ENCODE results near the gene PRRX2. TPM values are rescaled to one million over a fixed set of nuclear protein-coding genes. Genes with fewer than 3 reads are reported as not detected.

The PRRX2 gene
- total and polyA plus RNA-seq, 2 donors (not counting 1 experiment from before 2014, with no cell fraction given) = not detected

DNA sequence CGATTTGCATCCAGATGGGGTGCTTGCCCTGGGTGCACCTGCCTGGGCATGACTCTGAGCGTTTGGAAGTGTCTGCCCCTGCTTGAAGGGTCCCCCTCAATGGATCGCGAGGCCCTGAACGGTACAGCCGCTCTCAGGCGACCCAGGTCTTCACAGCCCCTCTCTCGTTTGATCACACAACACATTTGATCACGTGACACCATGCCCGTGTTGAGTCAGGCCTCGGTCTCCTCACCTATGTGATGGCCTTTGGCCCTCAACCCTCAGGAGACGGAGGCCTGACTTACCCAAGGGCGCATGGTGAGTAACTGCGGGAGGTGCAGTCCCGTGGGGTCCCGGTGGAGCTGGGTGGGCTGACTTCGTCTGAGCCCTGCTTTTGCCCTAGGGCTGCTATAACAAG, 20.5 kb upstream of the PRRX2 start:
- Histone ChIP-seq H3K4me3 (ENCODE audit: control extremely low read depth in 1 of 5, extremely low read depth in 1 of 5, insufficient read depth in 1 of 5, low read depth in 2 of 5, low read length in 4 of 5) (no peak overlapping the region), H3K79me2 (ENCODE audit: control insufficient read depth, insufficient read depth, low read length) (peaks cover 21% of the 10 kb centered on the region), H3K27ac (ENCODE audit: low read length in 2 of 2) (no peak overlapping the region), H2AFZ (ENCODE audit: insufficient read depth, low read depth, low read length, poor library complexity, severe bottlenecking) (no peak overlapping the region), H3K9ac (ENCODE audit: low read length) (no peak overlapping the region), H3K27me3 (replicated peaks in 1 of 4; ENCODE audit: control extremely low read depth in 1 of 4, control insufficient read depth in 3 of 4, insufficient read depth in 4 of 4, low read length in 3 of 4) (no peaks in the 10 kb centered on the region), H3K36me3 (replicated peaks in 1 of 2; ENCODE audit: control extremely low read depth in 1 of 2, control insufficient read depth in 1 of 2, extremely low read depth in 1 of 2, insufficient read depth in 2 of 2, low read length in 1 of 2) (no peaks in the 10 kb centered on the region), H3K9me3 (ENCODE audit: control extremely low read depth in 1 of 3, control insufficient read depth in 2 of 3, insufficient read depth in 1 of 3, low read length in 2 of 3) (peaks cover 0 to 5% (median 0%) of the 10 kb centered on the region in 3 donors), H4K20me1 (ENCODE audit: control insufficient read depth, insufficient read depth, low read length, poor library complexity, severe bottlenecking) (peaks cover 21% of the 10 kb centered on the region), H3K4me1 (ENCODE audit: control insufficient read depth in 2 of 2, insufficient read depth in 2 of 2, low read length in 2 of 2) (peaks cover 12 to 17% of the 10 kb centered on the region in 2 donors), H3K4me2 (replicated peaks; ENCODE audit: low read depth, low read length, poor library complexity, severe bottlenecking) (no peak overlapping the region)
- H3K4me3 Mint-ChIP-seq = peak overlapping the region; percentile 16
- intact Hi-C loops (cut with micrococcal nuclease) = loop anchor here (5.0 kb wide), 1 partner anchor 92 kb away; no protein-coding TSS in a partner anchor
- 79% methylated on average over 17 of the region's 17 CpGs for WGBS (ENCODE audit: insufficient coverage)
- TF ChIP-seq EZH2 (IDR thresholded peaks at IDR 0.05; ENCODE audit: borderline replicate concordance, insufficient read depth, low read depth, low read length, poor library complexity, severe bottlenecking) (no peak), CTCF (IDR thresholded peaks at IDR 0.05) (no peak)
- peaks cover 5% of the 10 kb centered on the region for H3K27me3 Mint-ChIP-seq
- peaks cover 20% of the 10 kb centered on the region for H3K4me1 Mint-ChIP-seq
- ChIA-PET CTCF (no interaction called here), POLR2A (no interaction called here)
- no peak for DNase-seq
- H3K9me3 Mint-ChIP-seq (ENCODE audit: insufficient read depth) = no peaks in the 10 kb centered on the region
- no peak overlapping the region for H3K27ac Mint-ChIP-seq
- no peak for ATAC-seq (ENCODE audit: low read depth)

- H3K4me3 ChIP-seq (ENCODE audit: control extremely low read depth in 1 of 5, extremely low read depth in 1 of 5, insufficient read depth in 1 of 5, low read depth in 2 of 5, low read length in 4 of 5) = no peak overlapping the region
- no peak overlapping the region for H3K4me2 ChIP-seq (replicated peaks; ENCODE audit: low read depth, low read length, poor library complexity, severe bottlenecking)
- H3K4me1 Mint-ChIP-seq = peaks cover 8% of the 10 kb centered on the region
- H3K4me3 Mint-ChIP-seq = no peak overlapping the region
- H3K9me3 ChIP-seq (ENCODE audit: control extremely low read depth in 1 of 3, control insufficient read depth in 2 of 3, insufficient read depth in 1 of 3, low read length in 2 of 3) = peaks cover 0 to 5% (median 0%) of the 10 kb centered on the region in 3 donors
- intact Hi-C loops (cut with micrococcal nuclease) = no loop called here
- peaks cover 8% of the 10 kb centered on the region for H3K79me2 ChIP-seq (ENCODE audit: control insufficient read depth, insufficient read depth, low read length)
- 90% methylated on average over 12 of the region's 12 CpGs for WGBS (ENCODE audit: insufficient coverage)
- H3K27me3 ChIP-seq (replicated peaks in 1 of 4; ENCODE audit: control extremely low read depth in 1 of 4, control insufficient read depth in 3 of 4, insufficient read depth in 4 of 4, low read length in 3 of 4) = no peaks in the 10 kb centered on the region
- no peaks in the 10 kb centered on the region for H3K9me3 Mint-ChIP-seq (ENCODE audit: insufficient read depth)
- CTCF ChIA-PET = no interaction called here
- TF ChIP-seq CTCF (IDR thresholded peaks at IDR 0.05) (no peak), EZH2 (IDR thresholded peaks at IDR 0.05; ENCODE audit: borderline replicate concordance, insufficient read depth, low read depth, low read length, poor library complexity, severe bottlenecking) (no peak)
- peaks cover 11% of the 10 kb centered on the region for H3K27me3 Mint-ChIP-seq
- H3K27ac ChIP-seq (ENCODE audit: low read length in 2 of 2) = no peak overlapping the region
- no peak overlapping the region for H3K9ac ChIP-seq (ENCODE audit: low read length)
- H3K36me3 ChIP-seq (replicated peaks in 1 of 2; ENCODE audit: control extremely low read depth in 1 of 2, control insufficient read depth in 1 of 2, extremely low read depth in 1 of 2, insufficient read depth in 2 of 2, low read length in 1 of 2) = no peaks in the 10 kb centered on the region
- no peak for DNase-seq
- no peak overlapping the region for H2AFZ ChIP-seq (ENCODE audit: insufficient read depth, low read depth, low read length, poor library complexity, severe bottlenecking)
- peaks cover 7% of the 10 kb centered on the region for H4K20me1 ChIP-seq (ENCODE audit: control insufficient read depth, insufficient read depth, low read length, poor library complexity, severe bottlenecking)
- no peak for ATAC-seq (ENCODE audit: low read depth)
- no peak overlapping the region for H3K27ac Mint-ChIP-seq
- peaks cover 2 to 5% of the 10 kb centered on the region in 2 donors for H3K4me1 ChIP-seq (ENCODE audit: control insufficient read depth in 2 of 2, insufficient read depth in 2 of 2, low read length in 2 of 2)
- POLR2A ChIA-PET = no interaction called here
Observed at GRCh38 chr9:129646252-129646651, 19.2 kb upstream of the PRRX2 start.
